ENCODE results near the gene SLC30A1. TPM values are rescaled to one million over a fixed set of nuclear protein-coding genes. Genes with fewer than 3 reads are reported as not detected.
A peak's percentile ranks its signal among the peaks of the same experiment; 100 is the strongest.

The SLC30A1 gene
- total RNA-seq, 4 donors from 2014 or later: 34.1 to 55.5 (median 45.2) TPM

GRCh38 chr1:211614615-211615014, 35.7 kb upstream of the SLC30A1 start:
- intact Hi-C loops (cut with DNase I; ENCODE audit: low total_unique reads): no loop called here
- WGBS, 2 donors: 84 to 88% methylated on average over 11 of the region's 11 CpGs
- H3K4me3 ChIP-seq (ENCODE audit: low read depth, poor library complexity, severe bottlenecking): no peak overlapping the region
- TF ChIP-seq CTCF (IDR thresholded peaks at IDR 0.05): no peak
- TF ChIP-seq POLR2A (IDR thresholded peaks at IDR 0.05): no peak
- DNase-seq (ENCODE audit: low spot score in 2 of 2): no peak

GRCh38 chr1:211613951-211614350, 35.0 kb upstream of the SLC30A1 start:
- WGBS, 2 donors: 56 to 61% methylated on average over 5 of the region's 5 CpGs
- H3K4me3 ChIP-seq (ENCODE audit: low read depth, poor library complexity, severe bottlenecking): no peak overlapping the region
- intact Hi-C loops (cut with DNase I; ENCODE audit: low total_unique reads): no loop called here
- no peak for DNase-seq (ENCODE audit: low spot score in 2 of 2)
- TF ChIP-seq POLR2A (IDR thresholded peaks at IDR 0.05) (no peak), CTCF (IDR thresholded peaks at IDR 0.05) (no peak)

DNA sequence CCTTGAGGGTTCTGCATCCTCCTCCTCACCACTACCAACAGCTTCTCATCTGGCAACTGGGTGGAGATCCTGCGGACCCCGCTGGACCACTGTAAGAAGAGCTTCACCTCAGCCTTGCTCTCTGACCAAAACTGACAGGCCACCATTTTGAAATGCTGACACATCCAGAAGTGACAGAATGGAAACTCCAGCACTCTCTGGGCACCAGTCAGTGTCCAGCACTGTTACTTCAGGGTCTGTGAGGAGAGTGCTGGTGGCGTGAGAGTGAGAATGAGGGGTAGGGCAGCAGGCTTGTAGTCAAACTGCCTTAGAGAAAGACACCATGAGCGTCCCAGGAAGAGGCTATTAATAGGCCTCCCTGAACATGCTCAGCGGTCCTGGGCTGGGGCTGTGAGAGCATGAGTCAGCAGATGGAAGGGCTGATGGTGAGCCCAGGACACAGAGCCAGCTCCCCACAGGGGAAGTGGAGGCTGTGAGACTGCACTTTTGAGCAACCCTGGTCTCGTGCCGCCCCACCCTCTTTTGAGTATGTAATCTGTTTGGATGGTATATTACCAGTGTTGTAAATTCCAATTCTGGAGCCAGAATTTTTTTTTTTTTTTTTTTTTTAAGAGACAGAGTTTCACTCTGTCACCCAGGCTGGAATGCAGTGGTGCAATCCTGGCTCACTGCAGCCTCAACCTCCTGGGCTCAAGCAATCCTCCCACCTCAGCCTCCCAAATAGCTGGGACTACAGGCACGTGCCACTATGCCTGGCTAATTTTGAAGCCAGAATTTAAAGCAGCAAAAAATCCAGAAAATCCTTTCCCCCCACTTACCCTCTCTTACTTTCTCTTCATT, 34.4 kb upstream of the SLC30A1 start:
- 43 to 45% methylated on average over 8 of the region's 8 CpGs for WGBS, 2 donors
- TF ChIP-seq POLR2A (IDR thresholded peaks at IDR 0.05): no peak
- TF ChIP-seq CTCF (IDR thresholded peaks at IDR 0.05): no peak
- no peak overlapping the region for H3K4me3 ChIP-seq (ENCODE audit: low read depth, poor library complexity, severe bottlenecking)
- peak; percentile 94 to 97 for DNase-seq (ENCODE audit: low spot score in 2 of 2)
- intact Hi-C loops (cut with DNase I; ENCODE audit: low total_unique reads): no loop called here

DNA sequence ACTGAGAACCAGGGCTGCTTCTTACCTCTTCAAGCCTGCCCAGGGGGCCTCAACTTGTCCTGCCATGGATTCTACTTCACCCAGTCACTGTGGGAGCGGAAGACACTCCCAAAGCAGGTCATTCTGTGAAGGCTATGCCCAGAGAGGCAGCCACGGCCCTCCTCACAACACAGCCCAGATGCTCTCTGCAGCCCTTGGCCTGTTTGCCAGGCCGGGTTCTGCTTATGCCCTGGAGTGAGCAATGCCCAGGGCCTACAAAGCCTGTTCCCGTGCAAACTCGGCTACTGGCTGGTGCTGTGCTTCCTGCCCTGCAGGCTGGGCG, 33.8 kb upstream of the SLC30A1 start:
- no peak for DNase-seq (ENCODE audit: low spot score in 2 of 2)
- intact Hi-C loops (cut with DNase I; ENCODE audit: low total_unique reads): no loop called here
- WGBS, 2 donors: 80% methylated on average over 5 to 6 of the region's 6 CpGs
- TF ChIP-seq POLR2A (IDR thresholded peaks at IDR 0.05) (no peak), CTCF (IDR thresholded peaks at IDR 0.05) (no peak)
- H3K4me3 ChIP-seq (ENCODE audit: low read depth, poor library complexity, severe bottlenecking): no peak overlapping the region

DNA sequence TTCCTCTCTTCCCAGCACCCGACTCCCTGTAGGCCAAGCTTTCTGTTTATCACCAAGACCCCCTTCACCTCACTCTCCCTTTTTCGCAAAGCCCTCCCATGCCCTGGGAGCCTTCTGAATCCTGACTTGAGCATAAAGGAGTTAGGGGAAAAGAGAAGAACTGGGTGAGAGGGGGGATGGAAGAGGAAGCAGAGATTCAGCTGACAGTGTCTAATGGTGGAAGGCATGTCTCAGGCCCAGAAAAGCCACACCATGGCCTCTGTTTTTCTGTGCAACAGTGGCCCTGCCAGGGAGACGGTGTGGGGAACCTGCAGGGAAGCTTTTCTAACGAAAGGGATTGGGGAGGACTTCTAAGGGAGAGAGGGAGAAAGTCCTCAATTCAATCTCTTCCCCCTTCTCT, 32.9 kb upstream of the SLC30A1 start:
- intact Hi-C loops (cut with DNase I; ENCODE audit: low total_unique reads): no loop called here
- H3K4me3 ChIP-seq (ENCODE audit: low read depth, poor library complexity, severe bottlenecking): no peak overlapping the region
- TF ChIP-seq CTCF (IDR thresholded peaks at IDR 0.05) (no peak), POLR2A (IDR thresholded peaks at IDR 0.05) (no peak)
- WGBS, 2 donors: 74 to 92% methylated on average over 4 of the region's 4 CpGs
- no peak for DNase-seq (ENCODE audit: low spot score in 2 of 2)

All from lower leg skin (tissue), 4 donors.